CD4-positive, alpha-beta T cell (primary cell): ENCODE results near the gene KRT75. TPM values are rescaled to one million over a fixed set of nuclear protein-coding genes. Genes with fewer than 3 reads are reported as not detected.

Source experiments
- ATAC-seq: fragments of 200-7000 bp; cut with Tn5 transposase; one replicate; pipeline ENCODE4 v1.10.0; 2022; ENCODE audit warnings: mild to moderate bottlenecking; ENCODE audit not compliant: poor library complexity
- CTCF ChIA-PET: fragments of 350-600 bp; sonication (Branson Sonifier 250); formaldehyde crosslinking; loops from one replicate; lab custom pipeline; 2021; ENCODE audit warnings: antibody characterized with exemption, inconsistent platforms; lab: Charles Lee
- POLR2A ChIA-PET: fragments of 350-600 bp; sonication (Branson Sonifier 250); formaldehyde crosslinking; loops from one replicate; lab custom pipeline; 2021; ENCODE audit warnings: antibody characterized with exemption, inconsistent platforms; lab: Charles Lee
- DNase-seq, 14 experiments: peaks; one replicate each; pipeline ENCODE4 v3.0.0-alpha.2; 2013 to 2020; ENCODE audit warnings: mixed read lengths in 2 of 14
- H3K27ac ChIP-seq, 2 donors: one replicate each; pipeline versions ENCODE4 v1.5.1 to v1.7.0; 2013; ENCODE audit warnings: low read length in 2 of 2, low read depth in 1 of 2, mild to moderate bottlenecking in 1 of 2
- H3K27me3 ChIP-seq, 2 experiments: 1 replicate in 1 of 2; 2 replicates in 1 of 2; pipeline versions ENCODE4 v1.6.1 to v1.7.0; 2013; ENCODE audit warnings: low read length in 2 of 2, control low read depth in 1 of 2, mild to moderate bottlenecking in 1 of 2, moderate library complexity in 1 of 2; ENCODE audit not compliant: insufficient read depth in 2 of 2, control insufficient read depth in 1 of 2
- H3K36me3 ChIP-seq: one replicate; pipeline ENCODE4 v1.6.1; 2013; ENCODE audit warnings: low read length, control low read depth; ENCODE audit not compliant: insufficient read depth
- H3K4me1 ChIP-seq: one replicate; pipeline ENCODE4 v1.6.1; 2013; ENCODE audit warnings: low read length, control low read depth; ENCODE audit not compliant: insufficient read depth
- H3K4me3 ChIP-seq: one replicate; pipeline ENCODE4 v1.5.1; 2013; ENCODE audit warnings: mild to moderate bottlenecking, low read length, moderate library complexity
- H3K9me3 ChIP-seq, 2 experiments: 1 replicate in 1 of 2; 2 replicates in 1 of 2; pipeline versions ENCODE4 v1.6.1 to v1.7.0; 2013; ENCODE audit warnings: low read length in 2 of 2, mild to moderate bottlenecking in 2 of 2, control low read depth in 1 of 2, moderate library complexity in 1 of 2; ENCODE audit not compliant: control insufficient read depth in 1 of 2, insufficient read depth in 1 of 2
- H3K27ac Mint-ChIP-seq: one replicate; pipeline ENCODE4 v1.8.0; 2020; ENCODE audit warnings: mixed read lengths
- H3K27me3 Mint-ChIP-seq: one replicate; pipeline ENCODE4 v1.8.0; 2021; ENCODE audit warnings: mixed read lengths
- H3K36me3 Mint-ChIP-seq: one replicate; pipeline ENCODE4 v1.8.0; 2021; ENCODE audit warnings: low read depth, mixed read lengths
- H3K4me1 Mint-ChIP-seq: one replicate; pipeline ENCODE4 v1.8.0; 2021; ENCODE audit warnings: low read depth, mixed read lengths
- H3K4me3 Mint-ChIP-seq: one replicate; pipeline ENCODE4 v1.8.0; 2020; ENCODE audit warnings: mild to moderate bottlenecking, mixed read lengths
- H3K9me3 Mint-ChIP-seq: one replicate; pipeline ENCODE4 v1.8.0; 2020; ENCODE audit warnings: mixed read lengths
- intact Hi-C, 2 experiments: fragments of 100-400 bp; cut with DNase I in 1 of 2; cut with micrococcal nuclease in 1 of 2; formaldehyde crosslinking; loops; one replicate each; pipeline versions ENCODE4 v1.15.1 to v1.9.0; 2023 to 2025; cut with DNase I, micrococcal nuclease
- total RNA-seq, 174 experiments: library from RNA in 2 of 174; stranded (reverse) in 2 of 174; gene quantifications; one replicate each; pipeline ENCODE4 v1.2.3 and lab custom pipeline; 2021 to 2026
- TF ChIP-seq, protein P1 (sequence below): fragments of 200-600 bp; IDR thresholded peaks from one replicate; pipeline ENCODE4 v1.8.0; 2022; ENCODE audit warnings: antibody characterized with exemption, mild to moderate bottlenecking

The KRT75 gene
- total RNA-seq, 2 experiments from 2014 or later = not detected

DNA sequence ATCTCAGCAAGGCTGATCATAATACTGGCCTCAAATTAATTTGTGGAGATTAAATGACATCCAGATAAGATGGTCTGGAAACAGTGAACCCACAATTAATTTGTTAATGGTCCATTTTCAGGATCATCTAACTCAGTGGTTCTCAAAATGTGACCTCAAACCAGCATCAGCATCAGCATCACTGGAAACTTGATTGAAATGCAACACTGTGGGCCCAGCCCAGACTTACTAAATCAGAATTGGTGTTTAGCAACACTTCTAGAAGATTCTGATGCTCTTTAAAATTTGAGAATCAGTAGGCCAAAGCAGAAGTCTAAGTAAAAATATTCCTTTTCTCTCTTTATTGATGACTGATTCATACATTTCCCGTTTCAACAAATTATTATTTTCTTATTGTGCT lies 17.4 kb downstream of the KRT75 start:
- intact Hi-C loops = no loop called here
- no peaks in the 10 kb centered on the region for H3K4me1 ChIP-seq
- ChIA-PET CTCF (no interaction called here), POLR2A (no interaction called here)
- H3K4me3 ChIP-seq = no peak overlapping the region
- ATAC-seq (no peak), DNase-seq (no peak)
- no peaks in the 10 kb centered on the region for H3K4me1 Mint-ChIP-seq
- no peaks in the 10 kb centered on the region for H3K36me3 ChIP-seq
- H3K27ac Mint-ChIP-seq = no peak overlapping the region
- no peak overlapping the region for H3K4me3 Mint-ChIP-seq
- peaks cover 16% of the 10 kb centered on the region for H3K27me3 Mint-ChIP-seq
- no peaks in the 10 kb centered on the region for H3K27me3 ChIP-seq
- no peaks in the 10 kb centered on the region for H3K36me3 Mint-ChIP-seq
- H3K9me3 Mint-ChIP-seq = no peaks in the 10 kb centered on the region
- peaks cover 0 to 3% of the 10 kb centered on the region in 2 experiments for H3K9me3 ChIP-seq
- H3K27ac ChIP-seq = no peak overlapping the region
- TF ChIP-seq, protein P1, sequence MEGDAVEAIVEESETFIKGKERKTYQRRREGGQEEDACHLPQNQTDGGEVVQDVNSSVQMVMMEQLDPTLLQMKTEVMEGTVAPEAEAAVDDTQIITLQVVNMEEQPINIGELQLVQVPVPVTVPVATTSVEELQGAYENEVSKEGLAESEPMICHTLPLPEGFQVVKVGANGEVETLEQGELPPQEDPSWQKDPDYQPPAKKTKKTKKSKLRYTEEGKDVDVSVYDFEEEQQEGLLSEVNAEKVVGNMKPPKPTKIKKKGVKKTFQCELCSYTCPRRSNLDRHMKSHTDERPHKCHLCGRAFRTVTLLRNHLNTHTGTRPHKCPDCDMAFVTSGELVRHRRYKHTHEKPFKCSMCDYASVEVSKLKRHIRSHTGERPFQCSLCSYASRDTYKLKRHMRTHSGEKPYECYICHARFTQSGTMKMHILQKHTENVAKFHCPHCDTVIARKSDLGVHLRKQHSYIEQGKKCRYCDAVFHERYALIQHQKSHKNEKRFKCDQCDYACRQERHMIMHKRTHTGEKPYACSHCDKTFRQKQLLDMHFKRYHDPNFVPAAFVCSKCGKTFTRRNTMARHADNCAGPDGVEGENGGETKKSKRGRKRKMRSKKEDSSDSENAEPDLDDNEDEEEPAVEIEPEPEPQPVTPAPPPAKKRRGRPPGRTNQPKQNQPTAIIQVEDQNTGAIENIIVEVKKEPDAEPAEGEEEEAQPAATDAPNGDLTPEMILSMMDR = no peak

DNA sequence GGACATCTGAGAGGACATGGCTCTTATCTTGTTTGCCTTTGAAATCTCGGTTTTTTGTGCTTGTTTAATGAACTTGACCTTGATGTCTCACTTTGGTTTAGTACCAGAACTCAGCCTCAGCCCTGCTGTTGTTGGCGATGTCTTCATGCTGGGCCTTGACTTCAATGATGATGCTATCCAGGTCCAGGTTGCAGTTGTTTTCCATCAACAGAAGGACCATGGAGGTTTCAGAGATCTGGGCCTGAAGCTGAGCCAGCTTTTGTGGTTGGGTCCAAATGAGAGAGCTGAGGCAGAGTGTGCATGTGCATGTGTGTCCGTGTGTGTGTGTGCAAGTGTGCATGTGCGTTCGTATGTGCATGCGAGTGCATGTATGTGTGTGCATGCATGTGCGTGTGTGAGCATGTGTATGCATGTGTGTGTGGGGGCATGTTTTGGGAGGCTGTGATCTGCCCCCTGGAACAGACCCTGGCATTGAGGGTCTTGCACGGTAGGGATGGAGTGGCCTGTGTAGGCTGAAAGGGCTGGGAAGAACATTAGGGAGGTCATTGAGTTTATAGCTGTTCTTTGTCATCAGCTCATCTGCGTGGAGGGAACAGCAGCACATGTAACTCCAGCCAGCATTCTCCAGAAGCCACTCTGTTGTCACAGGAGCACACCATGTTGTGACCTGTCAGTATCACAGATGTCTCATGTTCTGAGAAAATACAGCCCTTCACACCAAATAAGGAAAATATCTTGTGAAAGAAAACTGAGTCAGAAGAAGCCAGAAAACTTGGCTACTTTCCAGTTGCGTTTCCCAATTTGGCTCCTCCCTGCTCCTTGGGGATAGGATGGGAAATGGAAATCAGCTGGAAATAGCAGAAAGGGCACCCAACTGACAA lies 18.1 kb downstream of the KRT75 start:
- intact Hi-C loops = no loop called here
- ChIA-PET POLR2A (no interaction called here), CTCF (no interaction called here)
- ATAC-seq = no peak
- no peaks in the 10 kb centered on the region for H3K9me3 Mint-ChIP-seq
- H3K4me1 ChIP-seq = no peaks in the 10 kb centered on the region
- no peaks in the 10 kb centered on the region for H3K9me3 ChIP-seq
- peaks cover 19% of the 10 kb centered on the region for H3K27me3 Mint-ChIP-seq
- H3K4me3 ChIP-seq = no peak overlapping the region
- no peak overlapping the region for H3K27ac ChIP-seq
- no peak overlapping the region for H3K4me3 Mint-ChIP-seq
- H3K36me3 ChIP-seq = no peaks in the 10 kb centered on the region
- no peaks in the 10 kb centered on the region for H3K4me1 Mint-ChIP-seq
- TF ChIP-seq, protein P1 = no peak
- H3K27ac Mint-ChIP-seq = no peak overlapping the region
- H3K27me3 ChIP-seq = no peaks in the 10 kb centered on the region
- DNase-seq = no peak
- H3K36me3 Mint-ChIP-seq = no peaks in the 10 kb centered on the region

DNA sequence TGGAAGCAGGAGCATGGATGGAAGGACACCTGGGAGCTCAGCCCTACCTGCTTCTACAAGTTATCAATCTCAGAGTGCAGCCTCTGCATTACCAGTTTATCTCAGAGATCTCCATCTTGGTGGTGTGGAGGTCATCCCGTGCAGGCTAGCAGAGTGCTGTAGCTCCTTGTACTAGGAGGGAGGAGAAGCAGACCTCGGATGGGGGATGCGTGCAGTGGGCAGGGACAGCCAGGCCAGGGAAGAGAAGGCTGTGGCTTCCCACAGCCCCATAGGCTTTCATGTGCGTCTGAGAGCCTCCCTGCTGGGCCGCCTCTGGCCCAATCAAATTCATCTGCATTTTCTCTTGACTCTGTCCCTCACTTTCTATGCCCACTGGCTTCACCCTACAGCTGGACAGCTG lies 19.2 kb downstream of the KRT75 start:
- no peaks in the 10 kb centered on the region for H3K4me1 ChIP-seq
- Mint-ChIP-seq H3K9me3 (no peaks in the 10 kb centered on the region), H3K4me1 (no peaks in the 10 kb centered on the region), H3K27me3 (peaks cover 23% of the 10 kb centered on the region), H3K27ac (no peak overlapping the region), H3K4me3 (no peak overlapping the region), H3K36me3 (no peaks in the 10 kb centered on the region)
- no peak for ATAC-seq
- no peaks in the 10 kb centered on the region for H3K27me3 ChIP-seq
- H3K36me3 ChIP-seq = no peaks in the 10 kb centered on the region
- no peak for DNase-seq
- intact Hi-C loops = no loop called here
- TF ChIP-seq, protein P1 = no peak
- H3K4me3 ChIP-seq = no peak overlapping the region
- H3K27ac ChIP-seq = no peak overlapping the region
- no peaks in the 10 kb centered on the region for H3K9me3 ChIP-seq
- CTCF ChIA-PET = no interaction called here
- POLR2A ChIA-PET = no interaction called here
